ENCODE results near the gene CDH16. TPM values are rescaled to one million over a fixed set of nuclear protein-coding genes. Genes with fewer than 3 reads are reported as not detected.

CDH16 gene
- total and polyA plus RNA-seq, 2 donors (not counting 3 experiments of a cell fraction or from before 2014, with no cell fraction given) = not detected

- H3K4me3 ChIP-seq (replicated peaks in 1 of 3; ENCODE audit: insufficient read depth in 1 of 3, low read depth in 1 of 3, low read length in 3 of 3) = no peak overlapping the region
- no peak overlapping the region for H3K27ac ChIP-seq (ENCODE audit: insufficient read depth, low read depth, low read length)
- no peaks in the 10 kb centered on the region for H3K9me1 ChIP-seq (replicated peaks; ENCODE audit: control insufficient read depth, extremely low read depth, insufficient read depth, low read length)
- no peaks in the 10 kb centered on the region for H3K36me3 ChIP-seq (ENCODE audit: control insufficient read depth in 2 of 2, extremely low read depth in 1 of 2, insufficient read depth in 2 of 2, low read length in 2 of 2)
- H3K4me2 ChIP-seq (ENCODE audit: insufficient read depth, low read length) = no peak overlapping the region
- DNase-seq (ENCODE audit: low read depth, low spot score) (no peak), FAIRE-seq (no peak)
- no peak overlapping the region for H3K9ac ChIP-seq (replicated peaks; ENCODE audit: extremely low read depth, insufficient read depth, low read length)
- H3K4me1 ChIP-seq (ENCODE audit: control insufficient read depth, extremely low read depth, insufficient read depth, low read length) = no peaks in the 10 kb centered on the region
- no peaks in the 10 kb centered on the region for H3K9me3 ChIP-seq (replicated peaks; ENCODE audit: control insufficient read depth, insufficient read depth, low read length)
- dilution Hi-C loops (cut with MboI; ENCODE audit: extremely low pct_ligation_motif_present, low sequenced_read_pairs) (no loop called here), intact Hi-C loops (cut with micrococcal nuclease) (no loop called here)
- TF ChIP-seq POLR2A (IDR thresholded peaks at IDR 0.05; ENCODE audit: low read depth, low read length) (no peak), MYC (IDR thresholded peaks at IDR 0.05; ENCODE audit: low read depth, low read length) (no peak), GATA2 (IDR thresholded peaks at IDR 0.05; ENCODE audit: insufficient read depth, insufficient read length, low read depth, low read length) (no peak), JUN (IDR thresholded peaks at IDR 0.05; ENCODE audit: borderline replicate concordance, insufficient read depth, insufficient read length, low read depth) (no peak), EZH2 (IDR thresholded peaks at IDR 0.05; ENCODE audit: borderline replicate concordance, low read depth, low read length, severe bottlenecking) (no peak), CTCF (IDR thresholded peaks at IDR 0.05; ENCODE audit: extremely low read depth in 1 of 2, insufficient read depth in 1 of 2, low read depth in 1 of 2, low read length in 2 of 2) (no peak), FOS (IDR thresholded peaks at IDR 0.05; ENCODE audit: borderline replicate concordance, insufficient read depth, low read length) (no peak), MAX (IDR thresholded peaks at IDR 0.05; ENCODE audit: insufficient read depth, insufficient read length) (no peak), POLR2AphosphoS5 (IDR thresholded peaks at IDR 0.05; ENCODE audit: insufficient read depth, low read depth, low read length) (no peak)
- ChIA-PET POLR2A (no interaction called here), CTCF (interaction anchor here (3.1 kb wide), 1 partner anchor 13 kb away, joined by 19 read pairs; no protein-coding TSS in a partner anchor)
- H3K79me2 ChIP-seq (ENCODE audit: control insufficient read depth, insufficient read depth, low read length) = no peaks in the 10 kb centered on the region
- H2AFZ ChIP-seq (ENCODE audit: low read depth, low read length) = no peak overlapping the region
- H3K27me3 ChIP-seq (ENCODE audit: control insufficient read depth in 2 of 2, insufficient read depth in 2 of 2, low read length in 2 of 2) = no peaks in the 10 kb centered on the region
- no peaks in the 10 kb centered on the region for H4K20me1 ChIP-seq (replicated peaks; ENCODE audit: control insufficient read depth, extremely low read depth, insufficient read depth, low read length)
- no TSS peak for BruUV-seq (replicated peaks)
Observed at GRCh38 chr16:66908116-66908515, 10.6 kb downstream of the CDH16 start.
